D721Med (cell line): ENCODE results near the gene PCDHGA8.
"Not testable (repeated sequence)": the region's sequence is repeated elsewhere in the genome, so short reads cannot be mapped to it uniquely, and the experiment has no call there.

ENCODE experiments used
- DNase-seq: peaks from one replicate; pipeline ENCODE4 v3.0.0; 2011; ENCODE audit warnings: low spot score; ENCODE audit not compliant: insufficient read length
- FAIRE-seq: peaks from 2 replicates; lab custom pipeline; 2011; peaks lifted over from hg19 to GRCh38; lab: Jason Lieb, UNC
- CTCF ChIP-seq: IDR thresholded peaks from 2 replicates; pipeline ENCODE4 v1.5.1; 2012; ENCODE audit warnings: mild to moderate bottlenecking, control low read depth; ENCODE audit not compliant: insufficient read depth; ENCODE audit errors: missing control alignments

The PCDHGA8 gene

GRCh38 chr5:141373673-141374317 lies 18.6 kb upstream of the PCDHGA8 start, which contains the start of gene PCDHGA6:
PCDHGA6 (plus strand) TSS chr5:141373891; CDS start chr5:141374084, 193 bp downstream.
- peak; percentile 11 for TF ChIP-seq CTCF
- DNase-seq = no peak
- no peak for FAIRE-seq

- no peak for TF ChIP-seq CTCF
- DNase-seq (no peak), FAIRE-seq (no peak)
These were observed 17.8 kb upstream of the PCDHGA8 start for GRCh38 chr5:141374627-141375026.

GRCh38 chr5:141375444-141376155 lies 16.8 kb upstream of the PCDHGA8 start:
- FAIRE-seq, DNase-seq: not testable (repeated sequence)

GRCh38 chr5:141382469-141383294 lies 9.8 kb upstream of the PCDHGA8 start, which contains the start of gene PCDHGA7:
PCDHGA7 (plus strand) TSS chr5:141382742; CDS start chr5:141382900, 158 bp downstream.
- FAIRE-seq (no peak), DNase-seq (no peak)
- TF ChIP-seq CTCF = no peak

- no peak for TF ChIP-seq CTCF
- DNase-seq (no peak), FAIRE-seq (no peak)
These were observed 9.1 kb upstream of the PCDHGA8 start for GRCh38 chr5:141383345-141383744.

GRCh38 chr5:141384471-141385267 lies 7.8 kb upstream of the PCDHGA8 start:
- TF ChIP-seq CTCF = no peak
- FAIRE-seq (no peak), DNase-seq (no peak)

GRCh38 chr5:141387557-141388311 lies 4.7 kb upstream of the PCDHGA8 start, which contains the start of gene PCDHGB4:
PCDHGB4 (plus strand) TSS chr5:141387698; CDS start chr5:141387885, 187 bp downstream.
- not testable (repeated sequence) for FAIRE-seq, DNase-seq
